ENCODE measurements around the gene PIK3C2G.

Gene PIK3C2G

GRCh38 chr12:18681818-18682217 is 420.5 kb downstream of the PIK3C2G start:
- TF ChIP-seq POLR2AphosphoS5 (IDR thresholded peaks at IDR 0.05; ENCODE audit: low read depth, low read length) (no peak), FOXP2 (optimal IDR thresholded peaks at IDR 0.05; ENCODE audit: borderline replicate concordance, extremely low read depth, extremely low read length, insufficient read depth) (no peak), SIN3A (IDR thresholded peaks at IDR 0.05; ENCODE audit: borderline replicate concordance, insufficient read depth, low read length) (no peak), TAF1 (IDR thresholded peaks at IDR 0.05; ENCODE audit: borderline replicate concordance, insufficient read depth, low read length) (no peak)
- TF ChIP-seq, protein P1, sequence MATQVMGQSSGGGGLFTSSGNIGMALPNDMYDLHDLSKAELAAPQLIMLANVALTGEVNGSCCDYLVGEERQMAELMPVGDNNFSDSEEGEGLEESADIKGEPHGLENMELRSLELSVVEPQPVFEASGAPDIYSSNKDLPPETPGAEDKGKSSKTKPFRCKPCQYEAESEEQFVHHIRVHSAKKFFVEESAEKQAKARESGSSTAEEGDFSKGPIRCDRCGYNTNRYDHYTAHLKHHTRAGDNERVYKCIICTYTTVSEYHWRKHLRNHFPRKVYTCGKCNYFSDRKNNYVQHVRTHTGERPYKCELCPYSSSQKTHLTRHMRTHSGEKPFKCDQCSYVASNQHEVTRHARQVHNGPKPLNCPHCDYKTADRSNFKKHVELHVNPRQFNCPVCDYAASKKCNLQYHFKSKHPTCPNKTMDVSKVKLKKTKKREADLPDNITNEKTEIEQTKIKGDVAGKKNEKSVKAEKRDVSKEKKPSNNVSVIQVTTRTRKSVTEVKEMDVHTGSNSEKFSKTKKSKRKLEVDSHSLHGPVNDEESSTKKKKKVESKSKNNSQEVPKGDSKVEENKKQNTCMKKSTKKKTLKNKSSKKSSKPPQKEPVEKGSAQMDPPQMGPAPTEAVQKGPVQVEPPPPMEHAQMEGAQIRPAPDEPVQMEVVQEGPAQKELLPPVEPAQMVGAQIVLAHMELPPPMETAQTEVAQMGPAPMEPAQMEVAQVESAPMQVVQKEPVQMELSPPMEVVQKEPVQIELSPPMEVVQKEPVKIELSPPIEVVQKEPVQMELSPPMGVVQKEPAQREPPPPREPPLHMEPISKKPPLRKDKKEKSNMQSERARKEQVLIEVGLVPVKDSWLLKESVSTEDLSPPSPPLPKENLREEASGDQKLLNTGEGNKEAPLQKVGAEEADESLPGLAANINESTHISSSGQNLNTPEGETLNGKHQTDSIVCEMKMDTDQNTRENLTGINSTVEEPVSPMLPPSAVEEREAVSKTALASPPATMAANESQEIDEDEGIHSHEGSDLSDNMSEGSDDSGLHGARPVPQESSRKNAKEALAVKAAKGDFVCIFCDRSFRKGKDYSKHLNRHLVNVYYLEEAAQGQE (IDR thresholded peaks at IDR 0.05; ENCODE audit: insufficient read depth in 1 of 2, low read depth in 2 of 2, low read length in 2 of 2): no peak

DNA sequence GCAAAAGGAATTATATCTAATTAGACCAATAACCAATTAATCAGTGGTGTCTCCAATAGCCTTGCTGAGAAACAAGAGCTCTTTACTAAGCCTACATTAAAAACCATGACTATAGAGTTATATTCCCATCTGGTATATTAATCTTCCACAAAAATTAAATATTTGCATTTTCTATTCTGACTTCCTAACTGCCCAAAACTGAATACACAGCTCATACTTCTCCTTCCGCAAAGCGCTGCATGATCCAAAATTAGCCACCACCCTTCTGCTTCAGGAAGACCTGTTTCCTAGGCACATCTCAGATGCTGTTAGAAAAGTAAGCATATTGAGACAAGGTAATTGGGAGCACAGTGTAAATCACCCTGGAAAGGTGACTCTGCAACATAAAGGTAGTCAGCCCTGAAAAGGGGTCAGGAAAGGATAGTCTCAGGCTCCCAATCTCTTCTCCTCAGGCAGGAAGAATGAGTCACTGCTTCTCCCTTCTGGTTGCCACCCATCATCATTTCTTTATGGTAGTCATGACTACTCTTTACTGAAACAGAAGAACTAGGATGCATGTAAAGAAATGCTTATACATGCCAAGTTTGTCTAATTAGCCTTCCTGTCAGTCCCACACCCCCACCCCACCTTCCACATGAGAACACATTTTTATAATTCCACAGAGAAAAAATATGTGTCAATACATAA is 422.2 kb downstream of the PIK3C2G start:
- TF ChIP-seq FOXP2 (optimal IDR thresholded peaks at IDR 0.05; ENCODE audit: borderline replicate concordance, extremely low read depth, extremely low read length, insufficient read depth) (no peak), TAF1 (IDR thresholded peaks at IDR 0.05; ENCODE audit: borderline replicate concordance, insufficient read depth, low read length) (no peak), SIN3A (IDR thresholded peaks at IDR 0.05; ENCODE audit: borderline replicate concordance, insufficient read depth, low read length) (no peak), POLR2AphosphoS5 (IDR thresholded peaks at IDR 0.05; ENCODE audit: low read depth, low read length) (no peak)
- TF ChIP-seq, protein P1 (IDR thresholded peaks at IDR 0.05; ENCODE audit: insufficient read depth in 1 of 2, low read depth in 2 of 2, low read length in 2 of 2): no peak

GRCh38 chr12:18684430-18684829 is 423.1 kb downstream of the PIK3C2G start:
- TF ChIP-seq POLR2AphosphoS5 (IDR thresholded peaks at IDR 0.05; ENCODE audit: low read depth, low read length) (no peak), SIN3A (IDR thresholded peaks at IDR 0.05; ENCODE audit: borderline replicate concordance, insufficient read depth, low read length) (no peak), TAF1 (IDR thresholded peaks at IDR 0.05; ENCODE audit: borderline replicate concordance, insufficient read depth, low read length) (no peak), FOXP2 (optimal IDR thresholded peaks at IDR 0.05; ENCODE audit: borderline replicate concordance, extremely low read depth, extremely low read length, insufficient read depth) (no peak)
- TF ChIP-seq, protein P1 (IDR thresholded peaks at IDR 0.05; ENCODE audit: insufficient read depth in 1 of 2, low read depth in 2 of 2, low read length in 2 of 2): no peak

DNA sequence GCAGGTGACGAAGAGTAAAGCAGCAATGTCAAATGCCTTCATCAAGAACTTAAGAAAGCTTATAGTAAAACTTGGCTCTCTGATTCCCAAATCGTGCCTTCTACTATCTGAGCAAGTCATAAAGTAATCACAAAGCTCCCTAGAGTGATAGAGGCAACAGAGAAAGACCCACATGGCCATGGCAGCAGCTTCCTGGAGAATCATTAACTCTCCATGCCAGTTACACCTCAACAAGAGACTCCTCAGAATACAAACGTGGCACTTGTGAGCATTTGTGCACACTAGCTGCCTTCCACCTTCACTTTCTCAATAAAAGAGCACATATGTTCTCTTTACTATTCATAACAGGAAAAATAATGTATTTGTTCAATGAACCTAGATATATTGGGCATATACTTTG is 428.5 kb downstream of the PIK3C2G start:
- TF ChIP-seq POLR2AphosphoS5 (IDR thresholded peaks at IDR 0.05; ENCODE audit: low read depth, low read length) (no peak), FOXP2 (optimal IDR thresholded peaks at IDR 0.05; ENCODE audit: borderline replicate concordance, extremely low read depth, extremely low read length, insufficient read depth) (no peak), SIN3A (IDR thresholded peaks at IDR 0.05; ENCODE audit: borderline replicate concordance, insufficient read depth, low read length) (no peak), TAF1 (IDR thresholded peaks at IDR 0.05; ENCODE audit: borderline replicate concordance, insufficient read depth, low read length) (no peak)
- TF ChIP-seq, protein P1 (IDR thresholded peaks at IDR 0.05; ENCODE audit: insufficient read depth in 1 of 2, low read depth in 2 of 2, low read length in 2 of 2): no peak

Measured in PFSK-1 (cell line).